Measurements from ENCODE around the gene S1PR5.
"Not testable (repeated sequence)": the region's sequence is repeated elsewhere in the genome, so short reads cannot be mapped to it uniquely, and the experiment has no call there.

Gene S1PR5

DNA sequence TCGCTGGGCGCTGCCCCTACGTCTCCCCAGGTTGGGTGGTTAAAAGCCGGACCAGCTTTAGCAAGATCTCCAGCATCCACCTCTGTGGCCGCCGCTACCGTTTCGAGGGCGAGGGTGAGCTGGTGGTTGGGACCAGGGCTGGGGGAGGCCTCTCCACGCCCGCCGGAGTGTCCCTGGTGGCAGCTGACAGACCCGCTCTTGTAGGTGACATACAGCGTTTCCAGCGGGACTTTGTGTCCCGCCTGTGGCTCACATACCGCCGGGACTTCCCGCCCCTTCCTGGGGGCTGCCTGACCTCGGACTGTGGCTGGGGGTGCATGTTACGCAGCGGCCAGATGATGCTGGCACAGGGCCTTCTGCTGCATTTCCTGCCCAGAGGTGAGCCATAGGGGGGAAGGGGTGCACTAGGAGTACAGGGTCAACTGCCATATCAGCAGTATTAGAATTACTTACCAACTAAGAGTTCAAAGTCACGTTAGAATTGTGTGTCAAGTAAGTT lies 27.6 kb upstream of the S1PR5 start:
- in situ Hi-C loops (cut with HindIII; ENCODE audit: low sequenced_read_pairs): no loop called here

DNA sequence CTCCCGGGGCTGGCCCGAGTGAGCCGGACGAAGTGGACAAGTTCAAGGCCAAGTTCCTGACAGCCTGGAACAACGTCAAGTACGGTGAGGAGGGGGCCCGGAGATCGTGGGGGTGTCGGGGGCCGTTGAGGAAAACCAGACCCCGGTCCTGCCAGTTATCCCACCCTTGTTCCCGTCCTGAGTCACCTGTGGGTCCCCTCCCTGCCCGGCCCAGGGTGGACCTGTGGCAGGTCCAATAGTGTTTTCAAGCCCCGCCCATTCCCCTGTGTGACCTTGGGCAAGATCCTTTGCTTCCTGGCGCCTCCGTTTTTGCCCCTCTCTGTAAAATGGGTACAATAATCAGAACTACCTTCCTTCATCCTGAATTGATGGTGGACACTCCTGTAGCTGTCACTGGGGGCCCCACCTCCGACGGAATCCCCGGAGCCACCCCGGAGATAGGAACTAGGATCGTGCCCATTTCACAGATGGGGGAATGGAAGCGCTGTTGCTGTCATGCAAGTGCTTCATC lies 27.1 kb upstream of the S1PR5 start:
- in situ Hi-C loops (cut with HindIII; ENCODE audit: low sequenced_read_pairs): no loop called here

GRCh38 chr19:10543420-10544241 lies 26.4 kb upstream of the S1PR5 start, which contains the start of gene ATG4D:
Gene ATG4D, plus strand, starts transcription at chr19:10543904. Its CDS starts 187 bp downstream, at chr19:10544091.
- in situ Hi-C loops (cut with HindIII; ENCODE audit: low sequenced_read_pairs): no loop called here

DNA sequence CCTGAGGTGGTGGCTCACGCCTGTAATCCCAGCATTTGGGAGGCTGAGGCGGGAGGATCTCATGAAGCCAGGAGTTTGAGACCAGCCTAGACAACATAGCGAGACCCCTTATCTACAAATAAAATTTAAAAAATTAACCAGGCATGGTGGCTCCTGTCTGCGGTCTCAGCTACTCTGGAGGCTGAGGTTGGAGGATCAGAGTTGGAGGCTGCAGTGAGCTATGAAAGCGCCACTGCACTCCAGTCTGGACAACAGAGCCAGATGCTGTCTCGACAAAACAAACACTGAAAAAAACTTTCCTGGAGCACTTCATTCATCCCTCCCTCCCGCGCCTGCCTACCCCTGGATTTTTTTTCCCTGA lies 25.8 kb upstream of the S1PR5 start:
- in situ Hi-C loops (cut with HindIII; ENCODE audit: low sequenced_read_pairs): no loop called here

DNA sequence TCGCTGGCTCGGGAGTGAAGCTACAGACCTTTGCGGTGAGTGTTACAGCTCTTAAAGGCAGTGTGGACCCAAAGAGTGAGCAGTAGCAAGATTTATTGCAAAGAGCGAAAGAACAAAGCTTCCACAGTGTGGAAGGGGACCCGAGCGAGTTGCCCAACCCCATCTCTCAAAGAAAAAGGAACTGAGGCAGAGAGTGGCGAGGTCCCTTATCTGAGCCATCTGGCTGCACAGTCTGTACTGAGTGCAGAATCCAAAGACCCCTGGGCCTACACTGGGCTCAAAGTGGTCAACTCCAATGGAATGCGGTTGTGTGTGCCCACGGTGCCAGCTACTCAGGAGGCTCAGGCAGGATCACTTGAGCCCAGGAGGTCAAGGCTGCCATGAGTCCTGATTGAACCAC lies 21.8 kb upstream of the S1PR5 start:
- in situ Hi-C loops (cut with HindIII; ENCODE audit: low sequenced_read_pairs): not testable (repeated sequence)

GRCh38 chr19:10538204-10538983 lies 21.1 kb upstream of the S1PR5 start:
- in situ Hi-C loops (cut with HindIII; ENCODE audit: low sequenced_read_pairs): no loop called here

DNA sequence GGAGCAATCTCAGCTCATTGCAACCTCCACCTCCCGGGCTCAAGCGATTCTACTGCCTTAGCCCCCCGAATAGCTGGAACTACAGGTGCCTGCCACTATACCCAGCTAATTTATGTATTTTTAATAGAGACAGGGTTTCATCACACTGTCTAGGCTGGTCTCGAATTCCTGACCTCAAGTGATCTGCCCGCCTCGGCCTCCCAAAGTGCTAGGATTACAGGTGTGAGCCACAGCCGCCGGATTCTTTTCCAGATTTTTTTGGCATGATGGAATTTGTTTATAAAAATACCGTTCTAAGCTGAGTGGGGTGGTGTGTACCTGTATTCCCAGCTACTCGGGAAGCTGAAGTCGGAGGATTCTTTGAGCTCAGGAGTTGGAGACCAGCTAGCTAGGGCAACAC lies 20.4 kb upstream of the S1PR5 start:
- in situ Hi-C loops (cut with HindIII; ENCODE audit: low sequenced_read_pairs): no loop called here

GRCh38 chr19:10535613-10536012 lies 18.4 kb upstream of the S1PR5 start:
- in situ Hi-C loops (cut with HindIII; ENCODE audit: low sequenced_read_pairs): no loop called here

DNA sequence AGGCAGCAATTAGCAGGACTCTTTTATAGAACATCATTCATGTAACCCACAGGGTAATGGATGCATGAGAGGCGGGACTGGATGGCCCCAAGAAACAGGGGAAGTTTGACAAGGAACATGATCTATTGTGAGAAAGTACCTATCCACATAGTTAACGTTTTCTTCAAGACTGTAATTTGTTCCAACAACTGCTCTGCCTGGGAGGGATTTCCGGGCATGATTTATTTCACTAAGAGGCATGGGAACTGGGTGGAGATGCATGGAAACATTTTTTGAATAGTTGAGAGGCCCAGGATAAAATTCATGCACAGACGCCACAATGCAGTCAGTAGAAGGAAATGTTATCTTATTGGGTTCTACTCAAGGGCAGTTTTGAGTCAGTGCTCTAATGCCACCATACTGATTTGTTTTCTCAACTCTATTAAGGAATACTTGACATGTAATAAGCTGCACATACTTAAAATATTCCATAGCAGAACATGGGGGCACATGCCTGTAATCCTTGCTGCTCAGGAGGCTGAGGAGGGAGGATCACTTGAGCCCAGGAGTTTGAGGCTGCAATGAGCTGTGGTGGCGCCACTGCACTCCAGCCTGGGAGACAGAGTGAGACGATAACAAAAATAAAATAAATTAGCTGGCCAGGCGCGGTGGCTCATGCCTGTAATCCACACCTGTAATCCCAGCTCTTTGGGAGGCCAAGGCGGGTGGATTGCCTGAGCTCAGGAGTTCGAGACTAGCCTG lies 16.6 kb upstream of the S1PR5 start:
- in situ Hi-C loops (cut with HindIII; ENCODE audit: low sequenced_read_pairs): no loop called here

DNA sequence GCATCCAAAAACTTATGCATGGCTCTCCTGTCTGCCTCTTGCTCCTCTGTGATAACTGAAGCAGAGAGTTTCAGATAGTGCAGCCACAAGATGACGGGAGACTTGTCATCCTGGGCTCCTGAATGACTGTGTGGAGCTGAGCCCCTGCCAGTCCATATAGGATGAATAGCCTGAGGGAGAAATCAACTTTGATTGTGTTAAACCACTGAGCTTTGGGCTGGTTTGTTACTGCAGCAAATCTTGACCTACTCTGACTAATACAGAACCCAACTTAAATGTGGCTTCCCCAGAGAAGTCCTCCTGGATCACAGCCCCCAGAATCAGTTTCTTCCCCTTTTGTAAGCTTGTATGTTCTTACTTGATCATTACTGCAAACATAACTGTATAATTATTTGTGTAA lies 15.2 kb upstream of the S1PR5 start:
- in situ Hi-C loops (cut with HindIII; ENCODE audit: low sequenced_read_pairs): no loop called here

- in situ Hi-C loops (cut with HindIII; ENCODE audit: low sequenced_read_pairs): not testable (repeated sequence)
Observed at GRCh38 chr19:10526887-10527286, 9.6 kb upstream of the S1PR5 start.

DNA sequence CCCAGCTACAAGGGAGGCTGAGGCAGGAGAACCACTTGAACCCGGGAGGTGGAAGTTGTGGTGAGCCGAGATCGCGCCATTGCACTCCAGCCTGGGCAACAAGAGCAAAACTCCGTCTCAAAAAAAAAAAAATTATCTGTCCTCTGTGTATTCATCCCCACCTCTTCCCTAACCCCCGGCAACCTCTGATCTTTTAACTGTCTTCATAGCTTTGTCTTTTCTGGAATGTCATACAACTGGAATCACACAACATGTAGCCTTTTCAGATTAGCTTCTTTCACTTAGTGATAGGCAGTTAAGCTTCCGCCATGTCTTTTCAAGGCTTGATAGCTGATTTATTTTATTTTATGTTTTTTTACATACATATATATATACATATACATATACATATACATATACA lies 8.4 kb upstream of the S1PR5 start:
- in situ Hi-C loops (cut with HindIII; ENCODE audit: low sequenced_read_pairs): no loop called here

GRCh38 chr19:10523135-10523636 lies 5.9 kb upstream of the S1PR5 start:
- in situ Hi-C loops (cut with HindIII; ENCODE audit: low sequenced_read_pairs): no loop called here

DNA sequence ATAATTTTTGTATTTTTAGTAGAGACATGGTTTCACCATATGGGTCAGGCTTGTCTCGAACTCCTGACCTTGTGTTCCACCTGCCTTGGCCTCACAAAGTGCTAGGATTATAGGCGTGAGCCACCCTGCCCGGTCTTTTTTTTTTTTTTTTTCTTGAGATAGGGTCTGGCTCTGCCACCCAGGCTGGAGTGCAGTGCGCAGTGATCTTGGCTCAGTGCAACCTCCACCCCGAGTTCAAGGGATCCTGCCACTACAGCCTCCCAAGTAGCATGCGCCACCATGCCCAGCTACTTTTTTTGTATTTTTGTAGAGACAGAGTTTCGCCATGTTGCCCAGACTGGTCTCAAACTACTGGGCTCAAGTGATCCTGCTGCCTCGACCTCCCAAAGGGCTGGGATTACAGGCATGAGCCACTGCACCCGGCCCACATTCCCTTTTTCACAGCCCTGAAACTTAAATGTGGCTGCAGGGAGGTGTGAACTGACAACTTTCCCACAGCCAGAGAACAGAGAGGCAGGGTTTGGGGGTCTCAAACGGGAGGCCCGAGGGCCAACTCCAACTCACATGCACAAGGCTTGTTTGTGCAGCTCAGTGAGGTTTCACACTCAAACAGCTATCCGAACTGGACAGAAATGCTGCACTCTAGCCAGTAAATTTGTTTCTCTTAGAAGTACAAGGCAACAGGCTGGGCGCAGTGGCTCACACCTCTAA lies 4.4 kb upstream of the S1PR5 start:
- in situ Hi-C loops (cut with HindIII; ENCODE audit: low sequenced_read_pairs): no loop called here

GRCh38 chr19:10520652-10521318 lies 3.5 kb upstream of the S1PR5 start:
- in situ Hi-C loops (cut with HindIII; ENCODE audit: low sequenced_read_pairs): no loop called here

DNA sequence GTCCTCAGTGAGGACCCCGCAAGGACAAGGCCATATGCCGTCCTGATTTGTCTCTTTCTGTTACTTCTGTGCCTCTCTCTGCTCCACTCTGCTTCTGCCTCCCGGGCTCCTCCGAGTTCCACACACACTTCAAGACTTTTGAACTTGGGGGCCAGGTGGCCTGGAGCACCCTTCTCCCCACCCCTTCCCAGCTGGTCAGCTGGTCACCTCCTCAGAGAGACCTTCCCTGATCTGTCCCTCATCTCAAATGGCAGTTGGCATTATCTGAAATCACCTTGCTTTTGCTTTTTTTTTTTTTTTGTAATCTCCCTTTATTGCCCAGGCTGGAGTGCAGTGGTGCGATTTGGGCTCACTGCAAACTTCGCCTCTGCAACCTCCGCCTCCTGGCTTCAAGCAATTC lies 2.2 kb upstream of the S1PR5 start:
- in situ Hi-C loops (cut with HindIII; ENCODE audit: low sequenced_read_pairs): no loop called here

GRCh38 chr19:10518444-10519361 lies 1.5 kb upstream of the S1PR5 start:
- in situ Hi-C loops (cut with HindIII; ENCODE audit: low sequenced_read_pairs): no loop called here

GRCh38 chr19:10517760-10518443 lies 655 bp upstream of the S1PR5 start:
- in situ Hi-C loops (cut with HindIII; ENCODE audit: low sequenced_read_pairs): no loop called here
